ENCODE measurements around the gene PPP1R3A.

DNA sequence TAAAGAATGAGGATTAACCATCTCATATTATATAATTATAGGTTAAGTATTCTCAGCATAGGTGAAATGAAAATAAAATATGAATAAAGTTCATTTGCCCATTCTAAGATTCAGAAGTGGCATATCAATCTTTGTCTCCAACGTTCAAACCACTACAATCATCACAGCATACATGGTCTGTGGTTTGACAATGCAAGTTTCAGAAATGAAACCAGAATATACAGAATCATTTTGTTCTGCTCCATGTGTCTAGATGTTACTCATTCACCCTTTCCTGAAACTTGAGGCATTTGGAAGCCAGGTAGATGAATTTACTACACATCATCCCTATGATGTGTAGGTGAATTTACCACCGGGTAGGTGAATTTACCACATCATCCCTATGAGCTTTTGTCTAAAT, 44.5 kb upstream of the PPP1R3A start:
- TF ChIP-seq, protein P1, sequence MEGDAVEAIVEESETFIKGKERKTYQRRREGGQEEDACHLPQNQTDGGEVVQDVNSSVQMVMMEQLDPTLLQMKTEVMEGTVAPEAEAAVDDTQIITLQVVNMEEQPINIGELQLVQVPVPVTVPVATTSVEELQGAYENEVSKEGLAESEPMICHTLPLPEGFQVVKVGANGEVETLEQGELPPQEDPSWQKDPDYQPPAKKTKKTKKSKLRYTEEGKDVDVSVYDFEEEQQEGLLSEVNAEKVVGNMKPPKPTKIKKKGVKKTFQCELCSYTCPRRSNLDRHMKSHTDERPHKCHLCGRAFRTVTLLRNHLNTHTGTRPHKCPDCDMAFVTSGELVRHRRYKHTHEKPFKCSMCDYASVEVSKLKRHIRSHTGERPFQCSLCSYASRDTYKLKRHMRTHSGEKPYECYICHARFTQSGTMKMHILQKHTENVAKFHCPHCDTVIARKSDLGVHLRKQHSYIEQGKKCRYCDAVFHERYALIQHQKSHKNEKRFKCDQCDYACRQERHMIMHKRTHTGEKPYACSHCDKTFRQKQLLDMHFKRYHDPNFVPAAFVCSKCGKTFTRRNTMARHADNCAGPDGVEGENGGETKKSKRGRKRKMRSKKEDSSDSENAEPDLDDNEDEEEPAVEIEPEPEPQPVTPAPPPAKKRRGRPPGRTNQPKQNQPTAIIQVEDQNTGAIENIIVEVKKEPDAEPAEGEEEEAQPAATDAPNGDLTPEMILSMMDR (conservative IDR thresholded peaks at IDR 0.05 in 1 of 2, IDR thresholded peaks at IDR 0.05 in 1 of 2; ENCODE audit: low read depth in 1 of 2, low read length in 2 of 2): no peak
- no peak for TF ChIP-seq EZH2 (IDR thresholded peaks at IDR 0.05; ENCODE audit: low read length, missing control alignments)
